Activated CD4-positive, alpha-beta T cell treated with anti-CD3 and anti-CD28 coated beads for 36 hours (primary cell): Measurements from ENCODE around the gene LINC01488. TPM values are rescaled to one million over a fixed set of nuclear protein-coding genes. Genes with fewer than 3 reads are reported as not detected.

ENCODE experiments used
- ATAC-seq: fragments of 200-7000 bp; cut with Tn5 transposase; one replicate; pipeline ENCODE4 v1.10.0; 2021; ENCODE audit warnings: mild to moderate bottlenecking, moderate library complexity
- CTCF ChIA-PET: fragments of 350-600 bp; sonication (Branson Sonifier 250); formaldehyde crosslinking; loops from one replicate; lab custom pipeline; 2021; ENCODE audit warnings: antibody characterized with exemption; lab: Charles Lee
- POLR2A ChIA-PET: fragments of 350-600 bp; sonication (Branson Sonifier 250); formaldehyde crosslinking; loops from one replicate; lab custom pipeline; 2021; ENCODE audit warnings: antibody characterized with exemption, inconsistent platforms; lab: Charles Lee
- DNase-seq: peaks from one replicate; pipeline ENCODE4 v3.0.0-alpha.2; 2020
- H3K27ac Mint-ChIP-seq: one replicate; pipeline ENCODE4 v1.8.0; 2021; ENCODE audit warnings: mixed read lengths
- H3K27me3 Mint-ChIP-seq: one replicate; pipeline ENCODE4 v1.8.0; 2021; ENCODE audit warnings: mixed read lengths
- H3K36me3 Mint-ChIP-seq: one replicate; pipeline ENCODE4 v1.8.0; 2021; ENCODE audit warnings: low read depth, mixed read lengths
- H3K4me1 Mint-ChIP-seq: one replicate; pipeline ENCODE4 v1.8.0; 2021; ENCODE audit warnings: mixed read lengths
- H3K4me3 Mint-ChIP-seq: one replicate; pipeline ENCODE4 v1.8.0; 2021; ENCODE audit warnings: mild to moderate bottlenecking, moderate library complexity, mixed read lengths
- H3K9me3 Mint-ChIP-seq: one replicate; pipeline ENCODE4 v1.8.0; 2021; ENCODE audit warnings: low read depth, mixed read lengths
- intact Hi-C, 2 experiments: fragments of 100-400 bp; cut with DNase I in 1 of 2; cut with micrococcal nuclease in 1 of 2; formaldehyde crosslinking; loops; one replicate each; pipeline versions ENCODE4 v1.14.2 to v1.15.1; 2022 to 2024; cut with DNase I, micrococcal nuclease
- total RNA-seq, 2 experiments: library from RNA; stranded (reverse); gene quantifications; one replicate each; pipeline ENCODE4 v1.2.3, GENCODE V29; 2021

LINC01488 gene
- total RNA-seq, 2 experiments from 2014 or later = not detected

DNA sequence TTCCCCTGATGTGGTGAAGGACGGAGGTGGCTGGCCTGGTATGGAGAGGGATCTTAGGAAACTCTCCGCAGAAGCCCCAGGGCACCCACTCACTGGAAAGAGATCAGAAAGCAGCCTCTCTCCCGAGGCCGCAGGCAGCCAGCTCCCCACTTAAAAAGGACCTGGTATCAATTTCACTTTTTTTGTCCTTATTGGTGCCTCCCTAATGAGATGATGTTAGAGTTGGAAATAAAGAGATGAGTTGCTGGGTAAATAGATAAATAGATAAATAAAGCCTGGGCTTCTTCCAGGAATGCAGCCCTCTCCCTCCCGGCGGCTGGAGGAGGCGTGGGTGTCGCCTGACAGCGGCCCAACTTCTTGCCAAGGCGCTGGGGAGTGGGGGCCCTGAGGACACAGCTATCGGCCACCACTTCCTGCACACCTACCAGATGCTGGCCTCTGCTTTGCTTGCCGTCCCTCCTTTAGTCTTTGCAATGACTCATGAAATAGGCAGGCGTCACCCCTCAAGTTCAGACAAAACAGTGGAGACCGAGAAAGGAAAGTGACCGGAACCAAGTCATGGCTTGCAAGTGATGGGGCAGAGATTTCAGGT, 42.9 kb downstream of the LINC01488 start:
- ATAC-seq (no peak), DNase-seq (no peak)
- Mint-ChIP-seq H3K4me3 (no peak overlapping the region), H3K36me3 (no peaks in the 10 kb centered on the region), H3K27me3 (peaks cover 5% of the 10 kb centered on the region), H3K4me1 (no peaks in the 10 kb centered on the region), H3K27ac (no peak overlapping the region), H3K9me3 (no peaks in the 10 kb centered on the region)
- ChIA-PET CTCF (no interaction called here), POLR2A (no interaction called here)
- intact Hi-C loops = no loop called here

GRCh38 chr11:69524991-69525411, 43.5 kb downstream of the LINC01488 start:
- ChIA-PET POLR2A (no interaction called here), CTCF (no interaction called here)
- H3K9me3 Mint-ChIP-seq = no peaks in the 10 kb centered on the region
- DNase-seq (no peak), ATAC-seq (no peak)
- intact Hi-C loops = no loop called here
- H3K4me3 Mint-ChIP-seq = no peak overlapping the region
- H3K4me1 Mint-ChIP-seq = no peaks in the 10 kb centered on the region
- H3K36me3 Mint-ChIP-seq = no peaks in the 10 kb centered on the region
- H3K27me3 Mint-ChIP-seq = peaks cover 10% of the 10 kb centered on the region
- no peak overlapping the region for H3K27ac Mint-ChIP-seq

- Mint-ChIP-seq H3K27ac (no peak overlapping the region), H3K27me3 (peaks cover 17% of the 10 kb centered on the region), H3K9me3 (no peaks in the 10 kb centered on the region), H3K4me3 (no peak overlapping the region), H3K4me1 (no peaks in the 10 kb centered on the region), H3K36me3 (no peaks in the 10 kb centered on the region)
- no peak for ATAC-seq
- intact Hi-C loops = no loop called here
- ChIA-PET POLR2A (no interaction called here), CTCF (no interaction called here)
- no peak for DNase-seq
These were observed 44.3 kb downstream of the LINC01488 start for GRCh38 chr11:69525516-69526452.

DNA sequence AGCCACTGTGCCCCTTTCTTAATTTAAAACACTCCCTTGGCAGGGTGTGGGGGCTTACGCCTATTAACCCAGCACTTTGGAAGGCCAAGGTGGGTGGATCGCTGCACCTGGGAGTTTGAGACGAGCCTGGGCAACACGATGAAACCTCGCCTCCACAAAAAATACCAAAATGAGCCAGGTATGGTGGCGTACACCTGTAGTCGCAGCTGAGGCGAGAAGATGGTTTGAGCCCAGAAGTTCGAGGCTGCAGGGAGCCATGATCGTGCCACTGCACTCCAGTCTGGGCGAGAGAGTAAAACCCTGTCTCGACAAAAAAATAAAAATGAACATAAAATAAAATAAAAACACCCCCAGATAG, 45.0 kb downstream of the LINC01488 start:
- no peak overlapping the region for H3K4me3 Mint-ChIP-seq
- DNase-seq (no peak), ATAC-seq (no peak)
- no peaks in the 10 kb centered on the region for H3K4me1 Mint-ChIP-seq
- ChIA-PET POLR2A (no interaction called here), CTCF (no interaction called here)
- H3K36me3 Mint-ChIP-seq = no peaks in the 10 kb centered on the region
- no peak overlapping the region for H3K27ac Mint-ChIP-seq
- H3K9me3 Mint-ChIP-seq = no peaks in the 10 kb centered on the region
- H3K27me3 Mint-ChIP-seq = peaks cover 21% of the 10 kb centered on the region
- intact Hi-C loops = no loop called here

GRCh38 chr11:69529001-69529400, 47.5 kb downstream of the LINC01488 start:
- no peak for DNase-seq
- ChIA-PET CTCF (no interaction called here), POLR2A (no interaction called here)
- no peaks in the 10 kb centered on the region for H3K4me1 Mint-ChIP-seq
- no peak overlapping the region for H3K27ac Mint-ChIP-seq
- intact Hi-C loops = no loop called here
- H3K9me3 Mint-ChIP-seq = no peaks in the 10 kb centered on the region
- no peak overlapping the region for H3K4me3 Mint-ChIP-seq
- ATAC-seq = no peak
- no peaks in the 10 kb centered on the region for H3K36me3 Mint-ChIP-seq
- peaks cover 25% of the 10 kb centered on the region for H3K27me3 Mint-ChIP-seq

GRCh38 chr11:69530278-69531070, 49.0 kb downstream of the LINC01488 start:
- no peaks in the 10 kb centered on the region for H3K4me1 Mint-ChIP-seq
- ATAC-seq = no peak
- intact Hi-C loops = no loop called here

GRCh38 chr11:69531071-69531716, 49.7 kb downstream of the LINC01488 start:
- ChIA-PET POLR2A (no interaction called here), CTCF (interaction anchor here (1.4 kb wide), 1 partner anchor 8 kb away, joined by 5 read pairs; no protein-coding TSS in a partner anchor)
- no peak overlapping the region for H3K27ac Mint-ChIP-seq
- H3K9me3 Mint-ChIP-seq = no peaks in the 10 kb centered on the region
- H3K36me3 Mint-ChIP-seq = no peaks in the 10 kb centered on the region
- H3K27me3 Mint-ChIP-seq = peaks cover 23% of the 10 kb centered on the region
- no peak overlapping the region for H3K4me3 Mint-ChIP-seq
- no peaks in the 10 kb centered on the region for H3K4me1 Mint-ChIP-seq
- intact Hi-C loops = no loop called here
- ATAC-seq (no peak), DNase-seq (no peak)

More at GRCh38 chr11:69530278-69531070, 49.0 kb downstream of the LINC01488 start:
- H3K27ac Mint-ChIP-seq = no peak overlapping the region
- no peaks in the 10 kb centered on the region for H3K9me3 Mint-ChIP-seq
- POLR2A ChIA-PET = no interaction called here
- no peaks in the 10 kb centered on the region for H3K36me3 Mint-ChIP-seq
- DNase-seq = no peak
- CTCF ChIA-PET = no interaction called here
- peaks cover 25% of the 10 kb centered on the region for H3K27me3 Mint-ChIP-seq
- no peak overlapping the region for H3K4me3 Mint-ChIP-seq

DNA sequence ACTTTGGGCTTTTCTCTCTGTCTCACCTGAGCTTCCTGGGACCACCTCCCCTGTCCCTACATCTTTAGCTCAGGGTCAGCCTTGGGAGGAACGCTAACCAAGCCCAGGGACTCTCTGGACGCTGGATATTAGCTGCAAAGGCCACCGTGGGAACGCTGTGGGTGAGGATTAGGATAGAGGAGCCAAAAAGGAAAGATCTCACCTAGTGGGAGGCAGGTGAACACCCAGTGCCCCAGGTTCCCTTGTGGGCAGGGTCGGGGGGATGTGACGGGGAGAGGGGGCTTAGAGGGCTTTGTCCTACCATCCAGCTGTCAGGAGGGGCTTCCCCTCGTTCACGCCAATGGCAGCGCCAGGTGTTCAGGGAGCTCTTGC, 50.2 kb downstream of the LINC01488 start:
- no peak for ATAC-seq
- no peaks in the 10 kb centered on the region for H3K36me3 Mint-ChIP-seq
- peaks cover 23% of the 10 kb centered on the region for H3K27me3 Mint-ChIP-seq
- CTCF ChIA-PET = interaction anchor here (1.4 kb wide), 1 partner anchor 9 kb away, joined by 5 read pairs; no protein-coding TSS in a partner anchor
- DNase-seq = no peak
- no peak overlapping the region for H3K27ac Mint-ChIP-seq
- intact Hi-C loops = no loop called here
- no peaks in the 10 kb centered on the region for H3K4me1 Mint-ChIP-seq
- POLR2A ChIA-PET = no interaction called here
- H3K9me3 Mint-ChIP-seq = no peaks in the 10 kb centered on the region
- no peak overlapping the region for H3K4me3 Mint-ChIP-seq

DNA sequence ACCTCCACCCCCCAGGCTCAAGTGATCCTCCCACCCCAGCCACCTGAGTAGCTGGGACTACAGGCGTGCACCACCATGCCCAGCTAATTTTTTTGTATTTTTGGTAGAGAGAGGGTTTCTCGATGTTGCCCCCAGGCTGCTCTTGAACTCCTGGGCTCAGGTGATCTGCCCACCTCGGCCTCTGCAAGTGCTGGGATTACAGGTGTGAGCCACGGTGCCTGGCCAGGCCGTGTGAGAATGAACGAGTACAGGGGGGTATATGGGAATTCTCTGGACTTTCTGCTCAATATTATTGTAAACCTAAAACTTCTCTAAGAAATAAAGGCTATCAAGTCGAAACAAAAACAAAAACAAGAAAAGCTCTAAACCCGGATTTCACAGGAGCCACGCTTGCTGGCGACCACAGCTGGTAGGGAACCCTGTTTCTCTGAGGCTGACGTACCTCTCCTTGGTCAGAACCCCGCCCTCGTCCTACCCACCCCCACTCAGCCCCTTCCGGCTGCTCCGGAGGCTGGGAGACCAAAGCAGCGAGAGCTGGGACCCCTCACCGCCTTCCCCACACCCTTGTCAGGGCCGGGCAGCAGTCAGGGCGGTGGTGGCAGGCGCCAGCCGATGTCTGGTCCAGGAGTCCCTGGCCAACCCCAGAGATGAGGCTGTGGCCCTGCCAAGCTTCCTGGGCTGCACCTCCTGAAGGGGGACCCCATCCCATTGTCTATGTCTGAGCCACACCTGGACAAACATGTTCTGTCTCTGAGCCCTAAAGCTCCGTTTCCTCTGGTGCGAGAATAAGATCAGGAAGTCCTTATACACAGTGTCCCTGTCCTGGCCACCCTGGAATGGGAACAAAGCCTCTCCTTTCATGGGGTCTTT, 52.1 kb downstream of the LINC01488 start:
- Mint-ChIP-seq H3K4me3 (no peak overlapping the region), H3K4me1 (no peaks in the 10 kb centered on the region), H3K27me3 (peaks cover 21% of the 10 kb centered on the region), H3K27ac (no peak overlapping the region), H3K36me3 (no peaks in the 10 kb centered on the region), H3K9me3 (no peaks in the 10 kb centered on the region)
- CTCF ChIA-PET = no interaction called here
- DNase-seq = no peak
- ATAC-seq = no peak
- POLR2A ChIA-PET = no interaction called here
- intact Hi-C loops = no loop called here

GRCh38 chr11:69534166-69534530, 52.7 kb downstream of the LINC01488 start:
- DNase-seq (no peak), ATAC-seq (no peak)
- CTCF ChIA-PET = no interaction called here
- Mint-ChIP-seq H3K27ac (no peak overlapping the region), H3K36me3 (no peaks in the 10 kb centered on the region), H3K4me1 (peaks cover 2% of the 10 kb centered on the region), H3K9me3 (no peaks in the 10 kb centered on the region), H3K4me3 (no peak overlapping the region), H3K27me3 (peaks cover 22% of the 10 kb centered on the region)
- intact Hi-C loops = no loop called here
- POLR2A ChIA-PET = no interaction called here

GRCh38 chr11:69535908-69536307, 54.4 kb downstream of the LINC01488 start:
- Mint-ChIP-seq H3K27ac (no peak overlapping the region), H3K9me3 (no peaks in the 10 kb centered on the region), H3K4me1 (peaks cover 3% of the 10 kb centered on the region), H3K4me3 (no peak overlapping the region), H3K27me3 (peaks cover 17% of the 10 kb centered on the region), H3K36me3 (no peaks in the 10 kb centered on the region)
- intact Hi-C loops = no loop called here
- DNase-seq = no peak
- CTCF ChIA-PET = no interaction called here
- no peak for ATAC-seq
- POLR2A ChIA-PET = no interaction called here
